NB4 (cell line): ENCODE data around the gene HOXA4.

Experiments
- DNase-seq: peaks from one replicate; pipeline ENCODE4 v3.0.0; 2010; ENCODE audit warnings: low read depth
- H3K4me3 ChIP-seq: one replicate; pipeline ENCODE4 v1.5.1; 2011; ENCODE audit warnings: mild to moderate bottlenecking, low read depth, low read length, moderate library complexity
- MYC ChIP-seq: IDR thresholded peaks from 2 replicates; pipeline ENCODE4 v1.6.1; 2011; ENCODE audit warnings: low read depth, low read length
- POLR2A ChIP-seq: IDR thresholded peaks from 2 replicates; pipeline ENCODE4 v1.6.1; 2011; ENCODE audit warnings: mild to moderate bottlenecking; ENCODE audit not compliant: insufficient read length; ENCODE audit errors: extremely low read depth
- TF ChIP-seq, protein P1 (sequence below): IDR thresholded peaks from one replicate; pipeline ENCODE4 v1.5.1; 2012; ENCODE audit warnings: low read depth, low read length
- TF ChIP-seq, protein P2 (sequence below): IDR thresholded peaks from 2 replicates; pipeline ENCODE4 v1.6.1; 2011; ENCODE audit warnings: low read depth, low read length

The HOXA4 gene

DNA sequence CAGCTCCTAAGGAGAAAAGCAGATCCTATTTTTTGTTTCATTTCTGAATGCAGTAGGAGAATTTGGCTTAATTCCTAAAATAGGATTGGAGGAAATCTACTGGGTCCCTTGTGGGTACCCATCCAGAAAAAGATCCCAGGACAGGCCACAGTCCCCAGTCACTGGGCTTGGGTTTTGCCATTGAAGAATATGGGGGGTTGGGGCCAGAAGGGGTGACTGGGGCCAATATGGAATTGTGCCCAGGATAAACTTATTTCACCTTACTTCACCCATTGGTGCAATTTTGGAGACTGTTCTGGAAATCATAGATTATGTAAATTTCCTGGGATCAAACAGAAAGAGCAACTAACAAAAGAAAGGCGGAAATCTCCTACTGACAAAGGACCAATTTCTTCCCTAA is 7.9 kb upstream of the HOXA4 start:
- no peak for TF ChIP-seq MYC
- TF ChIP-seq, protein P1, sequence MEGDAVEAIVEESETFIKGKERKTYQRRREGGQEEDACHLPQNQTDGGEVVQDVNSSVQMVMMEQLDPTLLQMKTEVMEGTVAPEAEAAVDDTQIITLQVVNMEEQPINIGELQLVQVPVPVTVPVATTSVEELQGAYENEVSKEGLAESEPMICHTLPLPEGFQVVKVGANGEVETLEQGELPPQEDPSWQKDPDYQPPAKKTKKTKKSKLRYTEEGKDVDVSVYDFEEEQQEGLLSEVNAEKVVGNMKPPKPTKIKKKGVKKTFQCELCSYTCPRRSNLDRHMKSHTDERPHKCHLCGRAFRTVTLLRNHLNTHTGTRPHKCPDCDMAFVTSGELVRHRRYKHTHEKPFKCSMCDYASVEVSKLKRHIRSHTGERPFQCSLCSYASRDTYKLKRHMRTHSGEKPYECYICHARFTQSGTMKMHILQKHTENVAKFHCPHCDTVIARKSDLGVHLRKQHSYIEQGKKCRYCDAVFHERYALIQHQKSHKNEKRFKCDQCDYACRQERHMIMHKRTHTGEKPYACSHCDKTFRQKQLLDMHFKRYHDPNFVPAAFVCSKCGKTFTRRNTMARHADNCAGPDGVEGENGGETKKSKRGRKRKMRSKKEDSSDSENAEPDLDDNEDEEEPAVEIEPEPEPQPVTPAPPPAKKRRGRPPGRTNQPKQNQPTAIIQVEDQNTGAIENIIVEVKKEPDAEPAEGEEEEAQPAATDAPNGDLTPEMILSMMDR: no peak
- TF ChIP-seq, protein P2, sequence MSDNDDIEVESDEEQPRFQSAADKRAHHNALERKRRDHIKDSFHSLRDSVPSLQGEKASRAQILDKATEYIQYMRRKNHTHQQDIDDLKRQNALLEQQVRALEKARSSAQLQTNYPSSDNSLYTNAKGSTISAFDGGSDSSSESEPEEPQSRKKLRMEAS: no peak
- no peak for TF ChIP-seq POLR2A
- H3K4me3 ChIP-seq: no peak overlapping the region
- DNase-seq: no peak

DNA sequence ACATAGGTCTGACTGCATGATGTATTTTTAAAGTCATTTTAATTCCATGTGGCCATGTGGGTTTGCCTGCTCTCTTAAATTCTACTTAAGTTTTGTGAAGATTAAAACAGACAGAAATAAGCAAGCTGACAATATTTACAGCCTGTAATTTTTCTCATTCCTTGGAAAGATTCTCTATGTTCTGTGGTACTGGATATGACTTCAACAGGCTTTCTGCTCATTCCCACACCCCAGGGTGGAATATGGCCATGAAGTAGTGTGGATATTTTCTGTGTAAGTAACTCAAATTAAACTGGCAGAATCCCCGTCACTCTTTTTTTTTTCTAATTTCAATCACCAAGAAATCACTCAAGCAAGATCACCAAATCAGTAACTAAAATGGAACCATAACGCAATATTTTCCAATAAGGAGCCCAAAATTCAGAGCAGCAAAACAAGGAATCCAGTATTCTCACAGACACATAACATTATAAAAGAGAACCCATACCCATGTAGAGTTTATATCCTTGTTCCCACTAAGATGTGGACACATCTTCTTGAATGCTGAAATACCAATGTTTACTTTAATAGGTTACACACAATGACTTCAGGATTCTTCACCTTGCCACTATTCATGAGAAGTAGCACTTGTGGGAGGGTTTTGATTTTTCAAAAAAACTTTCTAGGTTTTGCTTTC is 7.2 kb upstream of the HOXA4 start:
- peak overlapping the region; percentile 8 for H3K4me3 ChIP-seq
- DNase-seq: no peak
- TF ChIP-seq, protein P1: no peak
- TF ChIP-seq POLR2A (no peak), MYC (no peak)
- TF ChIP-seq, protein P2: no peak

DNA sequence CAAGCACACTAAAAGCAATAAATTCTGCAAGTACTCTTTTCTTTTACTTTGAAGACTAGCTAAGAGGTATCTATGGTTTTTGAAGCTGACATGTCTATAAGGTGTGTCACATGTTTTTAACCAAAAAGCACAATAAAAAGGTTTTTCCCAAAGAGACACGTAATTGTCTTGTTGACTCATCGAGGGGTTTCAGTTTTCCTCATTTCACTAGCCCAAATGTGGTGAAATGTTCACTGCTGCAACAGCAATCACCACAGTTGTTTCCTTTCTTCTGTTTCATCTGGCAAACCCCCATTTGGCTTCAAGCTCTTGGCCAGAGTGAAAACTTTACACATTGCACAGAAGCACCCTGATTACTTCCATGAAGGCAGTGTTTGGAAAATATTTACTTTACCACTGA is 3.8 kb upstream of the HOXA4 start:
- TF ChIP-seq MYC (peak; percentile 44), POLR2A (no peak)
- TF ChIP-seq, protein P2: peak; percentile 61
- TF ChIP-seq, protein P1: no peak
- DNase-seq: peak; percentile 81
- no peak overlapping the region for H3K4me3 ChIP-seq

DNA sequence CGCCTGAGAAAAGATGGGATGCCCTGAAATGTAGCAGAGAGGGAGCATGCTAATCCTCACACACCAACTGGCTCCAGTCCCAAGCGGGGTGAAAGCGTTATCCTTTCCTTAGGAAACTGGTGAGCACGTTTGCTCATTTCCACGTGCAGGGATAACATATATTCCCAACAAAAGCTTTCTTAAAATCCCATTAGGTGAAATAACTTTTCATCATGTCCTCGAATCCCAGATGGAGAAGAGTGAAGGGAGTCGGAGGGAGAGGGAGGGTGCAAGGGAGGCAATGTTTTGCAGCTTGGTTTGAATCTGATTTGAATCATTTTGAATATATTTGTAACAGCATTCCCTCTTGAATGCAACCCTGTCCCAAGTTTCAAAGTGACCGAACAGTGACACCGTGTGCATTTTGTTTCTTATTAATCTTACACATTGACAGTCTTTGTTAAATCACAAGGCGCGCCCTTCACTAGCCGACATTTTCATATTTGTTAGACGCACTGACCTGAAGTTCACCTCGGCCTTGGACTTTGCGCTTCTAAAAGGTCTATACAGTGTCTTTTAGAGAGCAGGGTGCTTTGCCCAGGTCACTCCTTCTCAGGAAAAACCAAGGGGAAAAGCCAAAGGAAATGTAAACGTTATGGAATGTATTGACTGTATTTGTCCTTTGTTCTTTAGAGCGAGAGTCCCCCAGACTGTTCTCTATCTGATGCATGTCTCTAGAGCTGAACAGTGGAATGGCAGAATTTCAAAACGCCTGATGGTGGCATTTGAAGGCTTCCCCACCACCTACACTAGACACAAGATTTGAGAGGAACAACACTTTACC is 3.1 kb upstream of the HOXA4 start:
- no peak overlapping the region for H3K4me3 ChIP-seq
- DNase-seq: no peak
- TF ChIP-seq MYC (no peak), POLR2A (no peak)
- TF ChIP-seq, protein P1: no peak
- TF ChIP-seq, protein P2: no peak

DNA sequence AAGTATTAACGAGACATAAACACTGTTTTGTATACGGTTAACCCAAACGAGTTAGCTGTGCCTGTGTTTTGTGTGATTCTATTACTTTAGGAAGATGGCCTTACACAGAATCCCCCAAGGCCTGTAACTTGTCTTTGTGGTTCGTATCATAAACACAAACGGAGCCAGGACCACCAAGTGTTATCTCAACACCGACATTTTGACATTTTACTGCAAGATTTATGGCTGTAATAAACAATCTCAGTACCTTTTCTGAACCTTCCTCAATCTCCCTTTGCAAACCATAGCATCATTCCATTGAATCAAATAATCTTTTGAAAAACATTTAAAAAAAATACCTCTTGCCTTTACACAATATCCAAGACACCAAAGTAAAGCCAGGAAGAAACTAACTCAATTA is 2.4 kb upstream of the HOXA4 start:
- TF ChIP-seq POLR2A (no peak), MYC (no peak)
- TF ChIP-seq, protein P1: no peak
- no peak for DNase-seq
- no peak overlapping the region for H3K4me3 ChIP-seq
